Upper lobe of left lung (tissue), 4 donors: ENCODE results near the gene NEO1.

Experiments
- POLR2A ChIP-seq, 4 donors: fragments of 450-650 bp; IDR thresholded peaks; one replicate each; pipeline ENCODE4 v1.5.1; 2016 to 2017; ENCODE audit warnings: antibody characterized with exemption in 4 of 4, mild to moderate bottlenecking in 2 of 4
- TF ChIP-seq, protein P1 (sequence below), 6 experiments: fragments of 450-650 bp in 4 of 6; fragments of 200-600 bp in 2 of 6; sonication (generic) in 2 of 6; IDR thresholded peaks; one replicate each; pipeline ENCODE4 v1.5.1; 2016 to 2019; ENCODE audit warnings: antibody characterized with exemption in 6 of 6

DNA sequence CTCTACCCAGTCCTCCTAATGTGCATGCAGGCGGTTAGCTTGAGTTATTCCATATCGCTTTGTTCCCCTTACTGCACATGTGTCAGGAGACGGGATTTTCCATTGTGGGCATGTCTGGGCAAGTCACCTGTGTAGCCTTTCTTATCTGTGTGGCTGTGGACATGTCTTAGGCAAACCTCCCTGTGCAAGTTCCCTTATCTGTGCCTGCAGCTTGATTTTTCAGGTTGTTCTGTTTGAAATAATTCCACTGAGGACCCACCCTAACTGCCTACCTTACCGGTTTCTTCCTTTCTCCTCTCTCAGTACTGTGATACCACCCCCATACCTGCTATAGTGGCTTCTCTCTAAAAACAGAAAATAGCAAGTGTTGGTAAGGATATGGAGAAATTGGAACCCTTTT, 113.6 kb downstream of the NEO1 start:
- TF ChIP-seq POLR2A (IDR thresholded peaks at IDR 0.05), result no peak
- TF ChIP-seq, protein P1, sequence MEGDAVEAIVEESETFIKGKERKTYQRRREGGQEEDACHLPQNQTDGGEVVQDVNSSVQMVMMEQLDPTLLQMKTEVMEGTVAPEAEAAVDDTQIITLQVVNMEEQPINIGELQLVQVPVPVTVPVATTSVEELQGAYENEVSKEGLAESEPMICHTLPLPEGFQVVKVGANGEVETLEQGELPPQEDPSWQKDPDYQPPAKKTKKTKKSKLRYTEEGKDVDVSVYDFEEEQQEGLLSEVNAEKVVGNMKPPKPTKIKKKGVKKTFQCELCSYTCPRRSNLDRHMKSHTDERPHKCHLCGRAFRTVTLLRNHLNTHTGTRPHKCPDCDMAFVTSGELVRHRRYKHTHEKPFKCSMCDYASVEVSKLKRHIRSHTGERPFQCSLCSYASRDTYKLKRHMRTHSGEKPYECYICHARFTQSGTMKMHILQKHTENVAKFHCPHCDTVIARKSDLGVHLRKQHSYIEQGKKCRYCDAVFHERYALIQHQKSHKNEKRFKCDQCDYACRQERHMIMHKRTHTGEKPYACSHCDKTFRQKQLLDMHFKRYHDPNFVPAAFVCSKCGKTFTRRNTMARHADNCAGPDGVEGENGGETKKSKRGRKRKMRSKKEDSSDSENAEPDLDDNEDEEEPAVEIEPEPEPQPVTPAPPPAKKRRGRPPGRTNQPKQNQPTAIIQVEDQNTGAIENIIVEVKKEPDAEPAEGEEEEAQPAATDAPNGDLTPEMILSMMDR (IDR thresholded peaks at IDR 0.05), result no peak
